Heart left ventricle (tissue), 13 donors: ENCODE measurements around the gene RPS26.
A peak's percentile ranks its signal among the peaks of the same experiment; 100 is the strongest.

Experiments
- POLR2A ChIP-seq, 2 donors: fragments of 450-650 bp; IDR thresholded peaks; one replicate each; pipeline ENCODE4 v1.6.1; 2017; ENCODE audit warnings: antibody characterized with exemption in 2 of 2, mild to moderate bottlenecking in 2 of 2, moderate library complexity in 2 of 2
- TF ChIP-seq, protein P1 (sequence below), 12 donors: fragments of 200-600 bp; sonication (generic) in 4 of 12; IDR thresholded peaks; one replicate each; pipeline versions ENCODE4 v1.5.0 to v1.8.0; 2018 to 2022; ENCODE audit warnings: antibody characterized with exemption in 12 of 12, mild to moderate bottlenecking in 5 of 12
- donor health status: ischemic (EF 13 %, LVEDD 7.1; RV severe dilation, severe dysfunction).
- donor health status: DM: no; HTN: yes; CAD: no.
- donor health status: DM: no; HTN: no; CAD: no.
- donor health status: ischemic (EF 25% LVEDD 6.9; RV normal size, moderate dysfunction).
- donor health status: ischemic (EF 25% LVEDD 5.7; RV mildly dilated, moderate dysfunction).
- donor health status: ischemic (EF 35%, LVEDD 5.7; RV mildly dilated, moderate dysfunction).
- donor health status: nonischemic (EF 11% LVEDD 7.7; RV severe dilation, severe dysfunction).
- donor health status: DM: yes; HTN: yes; CAD: no.
- donor health status: PGD.
- donor health status: ischemic (EF 29% LVEDD 5.4; RV normal size, mild dysfunction).
- donor health status: nonischemic (EF 23%, LVEDD 6.1; RV moderate dilation, normal function).

DNA sequence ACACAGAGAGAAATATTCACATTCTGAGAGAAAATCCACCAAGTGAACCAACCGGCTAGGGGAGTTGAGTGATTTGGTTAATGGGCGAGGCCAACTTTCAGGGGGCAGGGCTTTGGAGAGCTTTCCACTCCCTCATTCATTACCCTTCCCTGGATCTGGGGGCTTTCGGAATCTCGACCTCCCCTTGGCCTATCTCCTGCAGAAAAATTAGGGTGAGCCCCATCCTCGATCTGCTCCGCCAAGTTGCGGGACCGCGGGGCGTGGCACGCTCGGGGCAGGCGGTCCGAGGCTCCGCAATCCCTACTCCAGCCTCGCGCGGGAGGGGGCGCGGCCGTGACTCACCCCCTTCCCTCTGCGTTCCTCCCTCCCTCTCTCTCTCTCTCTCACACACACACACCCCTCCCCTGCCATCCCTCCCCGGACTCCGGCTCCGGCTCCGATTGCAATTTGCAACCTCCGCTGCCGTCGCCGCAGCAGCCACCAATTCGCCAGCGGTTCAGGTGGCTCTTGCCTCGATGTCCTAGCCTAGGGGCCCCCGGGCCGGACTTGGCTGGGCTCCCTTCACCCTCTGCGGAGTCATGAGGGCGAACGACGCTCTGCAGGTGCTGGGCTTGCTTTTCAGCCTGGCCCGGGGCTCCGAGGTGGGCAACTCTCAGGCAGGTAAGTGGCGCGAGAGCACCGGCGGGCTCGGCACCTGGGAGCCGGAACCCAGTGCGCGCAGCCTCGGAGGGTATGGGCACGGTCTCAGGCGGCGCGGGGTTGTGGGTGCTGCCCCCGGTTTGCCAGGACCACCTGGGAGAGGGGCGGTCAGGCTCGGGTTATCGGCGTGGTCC lies 38.2 kb downstream of the RPS26 start, which contains the start of gene ERBB3:
- TF ChIP-seq, protein P1, sequence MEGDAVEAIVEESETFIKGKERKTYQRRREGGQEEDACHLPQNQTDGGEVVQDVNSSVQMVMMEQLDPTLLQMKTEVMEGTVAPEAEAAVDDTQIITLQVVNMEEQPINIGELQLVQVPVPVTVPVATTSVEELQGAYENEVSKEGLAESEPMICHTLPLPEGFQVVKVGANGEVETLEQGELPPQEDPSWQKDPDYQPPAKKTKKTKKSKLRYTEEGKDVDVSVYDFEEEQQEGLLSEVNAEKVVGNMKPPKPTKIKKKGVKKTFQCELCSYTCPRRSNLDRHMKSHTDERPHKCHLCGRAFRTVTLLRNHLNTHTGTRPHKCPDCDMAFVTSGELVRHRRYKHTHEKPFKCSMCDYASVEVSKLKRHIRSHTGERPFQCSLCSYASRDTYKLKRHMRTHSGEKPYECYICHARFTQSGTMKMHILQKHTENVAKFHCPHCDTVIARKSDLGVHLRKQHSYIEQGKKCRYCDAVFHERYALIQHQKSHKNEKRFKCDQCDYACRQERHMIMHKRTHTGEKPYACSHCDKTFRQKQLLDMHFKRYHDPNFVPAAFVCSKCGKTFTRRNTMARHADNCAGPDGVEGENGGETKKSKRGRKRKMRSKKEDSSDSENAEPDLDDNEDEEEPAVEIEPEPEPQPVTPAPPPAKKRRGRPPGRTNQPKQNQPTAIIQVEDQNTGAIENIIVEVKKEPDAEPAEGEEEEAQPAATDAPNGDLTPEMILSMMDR (IDR thresholded peaks at IDR 0.05) = peak in 1 of 12 donors; percentile 9
- TF ChIP-seq POLR2A (IDR thresholded peaks at IDR 0.05) = no peak
